GM18909 (cell line): ENCODE measurements around the gene LZTR1.

Experiments
- ATAC-seq: cut with Tn5 transposase; IDR thresholded peaks from one replicate; pipeline ENCODE4 v1.9.1; 2021; ENCODE audit warnings: mild to moderate bottlenecking; ENCODE audit not compliant: unreplicated experiment, poor library complexity

LZTR1 gene

DNA sequence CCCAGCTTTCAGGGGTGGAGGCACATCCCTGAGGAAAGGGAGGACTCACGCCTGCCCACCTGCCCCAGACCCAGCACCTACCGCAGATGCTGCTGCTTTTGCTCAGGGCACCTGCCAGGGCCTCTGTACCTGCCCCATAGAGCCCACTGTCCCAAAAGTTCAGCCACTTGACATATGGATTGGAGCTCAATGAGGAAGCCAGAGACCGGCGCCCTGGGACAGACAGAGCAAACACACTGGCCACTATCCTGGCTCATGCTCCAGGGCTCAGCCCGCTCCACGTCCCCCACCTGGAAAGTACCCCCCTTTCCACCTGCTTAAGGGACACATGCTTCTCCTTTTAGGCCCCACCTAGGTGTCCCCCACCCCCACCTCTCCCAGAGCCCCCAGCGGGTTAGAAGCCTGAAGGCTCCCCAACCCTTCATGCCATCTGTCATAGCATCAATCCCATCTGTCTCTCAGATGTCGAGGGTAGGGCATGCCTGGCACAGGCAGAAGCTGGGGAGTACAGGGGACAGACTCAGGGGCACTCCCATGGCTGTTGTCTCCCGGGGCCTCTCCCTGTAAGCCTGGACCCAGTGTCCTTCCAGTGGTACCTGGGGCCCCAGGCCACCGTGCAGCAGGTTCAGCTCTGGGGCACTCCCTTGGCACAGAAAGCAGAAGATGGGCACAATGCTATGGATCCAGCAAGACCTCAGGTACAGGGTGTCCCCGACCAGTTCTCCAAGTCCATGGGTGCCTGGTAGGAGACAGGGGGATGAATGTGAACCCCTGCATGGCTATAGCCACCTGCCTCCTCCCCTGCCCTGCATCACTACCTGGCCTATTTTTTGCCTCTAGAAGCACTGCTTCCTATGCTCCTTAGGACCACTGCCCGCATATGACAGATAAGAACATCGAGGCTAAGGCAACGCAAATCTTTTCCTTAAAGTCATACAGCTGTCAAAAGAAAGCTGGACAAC lies 30.6 kb downstream of the LZTR1 start:
- ATAC-seq: no peak

DNA sequence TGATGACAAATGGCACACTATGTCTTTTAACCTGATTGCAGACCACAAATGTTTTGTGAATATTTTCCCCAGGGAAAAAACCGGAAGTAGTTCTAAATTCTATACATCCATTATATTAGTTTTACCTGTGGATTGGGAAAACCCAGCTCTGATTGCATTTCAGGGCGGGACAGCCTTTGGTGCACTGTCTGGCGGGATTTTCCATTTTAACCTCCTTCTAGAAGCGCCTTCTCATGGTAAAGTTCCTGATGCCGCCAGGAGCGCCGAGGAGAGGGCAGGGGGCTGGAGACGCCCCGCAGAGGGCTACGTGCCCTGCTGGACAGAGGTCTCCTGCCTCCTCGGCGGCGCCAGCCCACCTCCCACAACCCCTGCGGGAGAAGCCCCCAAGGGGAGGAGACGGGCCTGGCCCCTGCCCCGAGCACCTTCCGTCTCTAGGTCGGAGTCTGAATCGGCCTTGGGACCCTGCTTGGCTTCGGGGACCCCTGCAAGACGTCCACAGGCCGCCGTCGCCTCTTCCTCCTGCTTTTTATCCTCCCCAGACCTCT lies 31.6 kb downstream of the LZTR1 start:
- peak; percentile 12 for ATAC-seq

DNA sequence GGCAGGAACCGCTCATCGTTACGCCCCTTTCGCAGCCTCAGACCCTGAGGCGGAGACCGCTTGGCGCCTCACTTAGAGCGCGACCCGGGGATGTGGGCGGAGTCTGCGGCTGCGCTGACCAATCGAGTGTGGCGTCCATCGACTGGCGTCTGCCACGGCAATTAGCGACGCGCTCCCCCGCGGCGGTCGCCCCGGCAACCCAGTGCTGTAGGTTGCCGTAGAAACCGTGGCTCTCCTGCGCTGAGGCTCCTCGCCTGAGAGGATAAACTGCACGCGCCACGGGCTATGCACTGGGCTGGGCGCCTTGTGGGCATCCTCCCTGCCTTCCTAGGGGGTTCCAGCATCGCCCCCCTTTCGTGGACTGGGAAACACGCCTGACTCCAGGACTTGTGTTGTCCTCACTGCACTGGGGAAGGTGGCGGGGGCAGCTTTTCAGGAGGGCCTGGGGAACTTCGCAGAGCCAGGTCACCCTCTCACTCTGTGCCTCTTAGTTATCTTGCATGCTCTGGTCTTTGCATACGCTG lies 32.2 kb downstream of the LZTR1 start:
- peak; percentile 88 for ATAC-seq

DNA sequence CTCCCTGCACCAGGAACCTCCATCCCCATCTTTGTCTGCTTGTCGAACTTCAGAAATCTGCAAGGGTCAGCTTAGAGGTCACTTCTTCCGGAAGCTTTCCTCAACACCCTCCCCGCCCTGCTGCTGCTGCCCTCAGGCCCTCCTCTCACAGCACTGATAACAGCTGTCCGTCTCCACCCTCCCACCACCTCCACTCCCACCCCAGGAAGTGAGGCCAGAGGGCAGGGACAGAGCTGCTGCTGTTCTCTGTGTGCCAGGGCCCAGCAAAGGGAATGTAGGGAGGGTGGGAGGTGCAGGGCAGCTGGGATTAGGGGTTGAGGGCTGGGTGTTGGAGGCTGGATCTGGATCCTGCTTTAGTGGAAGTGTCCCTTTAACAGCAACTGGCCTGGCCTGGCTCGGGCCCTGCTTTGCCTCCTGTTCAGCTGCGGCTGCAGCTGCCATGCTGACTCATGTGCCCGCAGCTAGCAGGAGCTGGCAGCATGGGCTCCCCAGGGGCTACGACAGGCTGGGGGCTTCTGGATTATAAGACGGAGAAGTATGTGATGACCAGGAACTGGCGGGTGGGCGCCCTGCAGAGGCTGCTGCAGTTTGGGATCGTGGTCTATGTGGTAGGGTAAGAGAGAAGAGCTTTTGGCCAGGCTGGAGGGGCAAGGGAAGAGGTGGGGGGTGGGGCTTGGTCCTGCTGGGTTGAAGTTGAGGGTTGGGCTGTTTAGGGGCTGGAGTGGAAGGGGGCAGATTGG lies 32.8 kb downstream of the LZTR1 start, which contains the start of gene P2RX6:
TSS of gene P2RX6 (plus strand) at position 440 of the 740 bp plus-strand sequence. CDS start at position 450, 10 bp downstream.
- no peak for ATAC-seq

DNA sequence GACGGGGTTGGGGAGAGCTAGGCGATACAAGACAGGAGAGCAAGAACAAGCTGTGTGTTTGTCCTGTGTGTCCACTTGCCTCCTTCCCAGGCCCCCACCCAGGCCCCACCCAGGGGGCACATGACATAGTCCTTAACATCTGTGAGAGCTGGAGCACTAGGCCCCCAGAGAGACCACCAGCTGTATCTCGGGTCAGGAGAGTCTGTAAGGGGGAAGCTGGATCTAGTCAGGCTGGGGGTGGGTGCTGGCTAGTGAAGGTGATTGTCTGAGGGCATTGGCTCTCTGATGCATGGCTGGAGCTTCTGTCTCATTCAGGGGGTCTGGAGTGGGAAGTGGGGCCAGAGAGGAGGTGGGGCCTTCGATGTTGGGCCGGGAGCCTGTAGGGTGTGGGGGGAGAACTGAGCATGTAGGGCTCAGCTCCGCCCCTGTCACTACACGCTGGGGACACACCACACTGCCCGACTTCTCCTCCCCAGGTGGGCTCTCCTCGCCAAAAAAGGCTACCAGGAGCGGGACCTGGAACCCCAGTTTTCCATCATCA lies 33.4 kb downstream of the LZTR1 start:
- no peak for ATAC-seq

DNA sequence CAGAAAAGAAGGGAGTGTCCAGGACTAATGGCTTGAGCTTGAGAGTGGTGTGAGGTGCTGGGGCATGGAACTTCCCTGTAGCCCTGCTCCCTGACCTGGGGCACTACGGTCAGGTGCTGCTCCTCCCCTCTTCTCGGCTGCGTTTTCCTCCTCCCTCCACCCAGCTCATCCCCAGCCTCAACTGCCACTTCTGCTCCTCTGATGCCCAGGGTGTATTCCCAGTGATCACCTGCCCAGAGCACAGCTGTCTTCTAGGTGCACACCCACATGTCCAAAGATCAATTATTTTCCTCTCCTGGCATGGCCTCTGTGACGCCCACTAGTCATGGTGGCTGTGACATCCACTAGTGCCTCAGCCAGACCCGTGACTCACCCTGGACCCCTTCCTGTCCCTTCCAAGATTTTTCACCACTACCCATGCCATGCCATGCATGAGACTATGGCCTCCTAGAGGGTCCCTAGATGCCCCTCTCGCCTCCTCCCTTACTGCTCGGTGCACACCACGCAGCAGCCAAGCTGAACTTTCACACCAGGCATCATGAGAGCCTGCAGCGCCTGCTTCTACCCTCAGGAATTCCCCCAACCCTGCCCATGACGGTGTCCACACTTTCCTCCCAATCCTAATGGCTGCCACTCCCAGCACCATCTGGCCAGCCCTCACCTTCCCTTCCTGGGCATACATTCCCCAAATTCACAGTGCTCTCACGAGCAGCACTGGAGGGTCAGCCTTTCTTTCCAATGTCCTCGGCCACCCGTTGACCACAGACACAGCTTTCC lies 34.7 kb downstream of the LZTR1 start:
- ATAC-seq: no peak

DNA sequence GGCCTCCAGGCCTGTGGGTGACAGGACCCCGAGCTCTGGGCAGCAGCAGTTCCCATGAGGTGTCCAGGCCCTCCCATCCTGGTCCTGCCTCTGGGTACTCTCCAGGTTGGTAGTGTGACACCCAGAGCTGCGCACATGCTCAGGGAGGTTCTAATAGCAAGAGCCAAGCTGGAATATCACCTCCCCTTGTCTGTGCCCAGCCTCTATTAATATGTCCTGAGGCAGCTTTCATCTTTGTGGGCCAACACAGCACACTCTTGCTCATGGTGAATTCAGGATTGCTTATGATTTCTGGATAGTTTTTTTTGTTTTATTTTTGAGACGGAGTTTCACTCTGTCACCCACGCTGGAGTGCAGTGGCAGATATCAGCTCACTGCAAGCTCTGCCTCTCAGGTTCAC lies 36.2 kb downstream of the LZTR1 start:
- no peak for ATAC-seq

DNA sequence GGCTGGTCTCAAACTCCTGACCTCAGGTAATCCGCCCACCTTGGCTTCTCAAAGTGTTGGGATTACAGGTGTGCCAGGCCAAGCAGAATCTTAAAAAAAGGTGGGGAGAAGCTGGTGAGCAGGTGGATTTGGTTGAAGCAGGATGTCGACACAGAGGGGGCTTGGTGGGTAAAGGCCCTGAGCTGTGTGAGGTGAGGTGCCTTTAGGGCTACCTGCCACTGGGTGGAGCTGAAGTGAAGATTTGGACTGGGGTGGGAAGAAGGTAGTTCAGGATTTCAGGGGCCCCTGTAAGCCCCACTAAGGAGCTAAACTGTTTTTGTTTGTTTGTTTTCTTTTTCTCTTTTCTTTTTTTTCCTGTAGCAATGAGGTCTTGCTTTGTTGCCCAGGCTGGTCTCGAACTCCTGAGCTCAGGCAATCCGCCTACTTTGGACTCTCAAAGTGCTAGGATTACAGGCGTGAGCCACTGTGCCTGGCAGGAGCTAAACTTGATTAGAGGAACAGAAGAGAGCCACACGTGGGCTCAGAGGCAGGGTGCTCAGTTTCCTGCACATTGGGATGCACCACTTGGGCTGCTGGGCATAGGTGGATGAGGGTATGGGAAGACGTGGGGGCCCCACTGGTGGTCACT lies 38.8 kb downstream of the LZTR1 start:
- no peak for ATAC-seq

DNA sequence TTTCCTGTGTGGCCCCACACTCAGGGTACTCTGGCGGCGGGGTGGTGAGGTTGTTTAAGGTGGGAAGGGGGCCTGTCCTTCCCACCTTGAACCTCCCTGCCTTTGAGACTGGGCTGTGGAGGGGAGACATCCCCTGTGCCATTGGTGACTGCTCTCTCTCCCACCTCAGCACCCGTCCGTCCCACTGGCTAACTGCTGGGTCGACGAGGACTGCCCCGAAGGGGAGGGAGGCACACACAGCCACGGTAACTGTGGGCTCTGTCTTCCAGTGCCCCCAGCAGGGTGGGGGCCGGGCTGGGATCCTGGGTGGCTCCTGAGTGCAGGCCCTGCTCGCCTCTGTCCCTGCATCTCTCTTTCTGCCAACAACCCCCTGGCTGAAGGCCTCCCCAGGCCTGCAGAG lies 40.4 kb downstream of the LZTR1 start:
- no peak for ATAC-seq

DNA sequence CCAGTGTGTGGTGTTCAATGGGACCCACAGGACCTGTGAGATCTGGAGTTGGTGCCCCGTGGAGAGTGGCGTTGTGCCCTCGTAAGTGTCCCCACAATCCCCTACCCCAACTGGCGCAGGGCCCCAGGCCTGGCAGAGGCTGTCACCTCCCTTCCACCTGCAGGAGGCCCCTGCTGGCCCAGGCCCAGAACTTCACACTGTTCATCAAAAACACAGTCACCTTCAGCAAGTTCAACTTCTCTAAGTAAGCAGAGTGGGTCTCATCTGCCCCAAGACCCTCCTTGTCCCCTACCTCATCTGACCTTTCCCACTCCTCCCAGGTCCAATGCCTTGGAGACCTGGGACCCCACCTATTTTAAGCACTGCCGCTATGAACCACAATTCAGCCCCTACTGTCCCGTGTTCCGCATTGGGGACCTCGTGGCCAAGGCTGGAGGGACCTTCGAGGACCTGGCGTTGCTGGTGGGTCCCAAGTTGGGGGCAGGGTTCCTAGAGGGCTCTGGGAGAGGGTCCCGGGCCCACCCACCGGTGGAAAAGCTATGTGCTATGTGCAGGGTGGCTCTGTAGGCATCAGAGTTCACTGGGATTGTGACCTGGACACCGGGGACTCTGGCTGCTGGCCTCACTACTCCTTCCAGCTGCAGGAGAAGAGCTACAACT lies 41.0 kb downstream of the LZTR1 start:
- ATAC-seq: no peak

DNA sequence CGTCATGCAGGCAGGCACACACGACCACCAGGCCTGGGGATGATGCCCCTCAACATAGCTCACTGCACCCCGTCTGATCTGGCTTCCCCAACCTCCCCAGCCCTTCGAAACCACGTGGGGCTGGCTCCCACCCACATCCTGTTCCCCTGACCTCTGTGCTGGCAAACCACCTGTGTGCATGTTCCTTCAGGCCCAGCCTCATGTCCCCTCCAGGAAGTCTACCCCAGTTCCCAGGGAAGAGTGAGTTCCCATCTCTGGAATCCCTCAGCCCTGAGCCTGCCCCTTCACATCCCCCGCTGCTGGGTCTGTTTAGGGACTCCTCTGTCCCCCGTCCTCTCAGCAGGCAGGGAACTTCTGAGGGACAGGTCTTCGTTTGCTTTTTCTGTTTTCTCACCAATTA lies 43.2 kb downstream of the LZTR1 start:
- no peak for ATAC-seq

DNA sequence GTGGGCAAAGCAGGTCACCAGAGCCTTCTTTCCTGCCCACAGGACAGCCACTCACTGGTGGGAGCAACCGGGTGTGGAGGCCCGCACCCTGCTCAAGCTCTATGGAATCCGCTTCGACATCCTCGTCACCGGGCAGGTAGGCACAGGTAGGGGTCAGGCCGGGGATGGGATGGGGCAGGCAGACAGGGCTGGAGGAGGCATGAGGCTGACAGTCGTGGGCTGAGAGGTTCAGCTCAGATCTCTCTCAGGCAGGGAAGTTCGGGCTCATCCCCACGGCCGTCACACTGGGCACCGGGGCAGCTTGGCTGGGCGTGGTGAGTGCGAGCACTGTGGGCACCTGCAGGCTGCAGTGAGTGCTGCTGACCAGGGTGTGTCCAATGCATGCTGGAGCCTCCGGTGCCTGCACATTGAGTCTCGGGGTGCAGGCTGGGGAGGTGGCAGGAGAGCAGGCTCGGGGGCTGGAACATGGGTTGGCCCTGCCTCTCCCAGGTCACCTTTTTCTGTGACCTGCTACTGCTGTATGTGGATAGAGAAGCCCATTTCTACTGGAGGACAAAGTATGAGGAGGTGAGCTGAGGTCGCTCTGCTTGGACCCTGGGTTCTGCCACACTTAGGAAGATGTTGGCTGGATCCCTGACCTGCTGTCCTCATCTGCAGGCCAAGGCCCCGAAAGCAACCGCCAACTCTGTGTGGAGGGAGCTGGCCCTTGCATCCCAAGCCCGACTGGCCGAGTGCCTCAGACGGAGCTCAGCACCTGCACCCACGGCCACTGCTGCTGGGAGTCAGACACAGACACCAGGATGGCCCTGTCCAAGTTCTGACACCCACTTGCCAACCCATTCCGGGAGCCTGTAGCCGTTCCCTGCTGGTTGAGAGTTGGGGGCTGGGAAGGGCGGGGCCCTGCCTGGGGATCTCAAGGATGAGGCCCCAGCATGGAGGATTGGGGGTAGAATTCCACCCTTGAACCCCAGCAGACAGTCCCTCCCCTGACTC lies 44.0 kb downstream of the LZTR1 start:
- ATAC-seq: no peak

DNA sequence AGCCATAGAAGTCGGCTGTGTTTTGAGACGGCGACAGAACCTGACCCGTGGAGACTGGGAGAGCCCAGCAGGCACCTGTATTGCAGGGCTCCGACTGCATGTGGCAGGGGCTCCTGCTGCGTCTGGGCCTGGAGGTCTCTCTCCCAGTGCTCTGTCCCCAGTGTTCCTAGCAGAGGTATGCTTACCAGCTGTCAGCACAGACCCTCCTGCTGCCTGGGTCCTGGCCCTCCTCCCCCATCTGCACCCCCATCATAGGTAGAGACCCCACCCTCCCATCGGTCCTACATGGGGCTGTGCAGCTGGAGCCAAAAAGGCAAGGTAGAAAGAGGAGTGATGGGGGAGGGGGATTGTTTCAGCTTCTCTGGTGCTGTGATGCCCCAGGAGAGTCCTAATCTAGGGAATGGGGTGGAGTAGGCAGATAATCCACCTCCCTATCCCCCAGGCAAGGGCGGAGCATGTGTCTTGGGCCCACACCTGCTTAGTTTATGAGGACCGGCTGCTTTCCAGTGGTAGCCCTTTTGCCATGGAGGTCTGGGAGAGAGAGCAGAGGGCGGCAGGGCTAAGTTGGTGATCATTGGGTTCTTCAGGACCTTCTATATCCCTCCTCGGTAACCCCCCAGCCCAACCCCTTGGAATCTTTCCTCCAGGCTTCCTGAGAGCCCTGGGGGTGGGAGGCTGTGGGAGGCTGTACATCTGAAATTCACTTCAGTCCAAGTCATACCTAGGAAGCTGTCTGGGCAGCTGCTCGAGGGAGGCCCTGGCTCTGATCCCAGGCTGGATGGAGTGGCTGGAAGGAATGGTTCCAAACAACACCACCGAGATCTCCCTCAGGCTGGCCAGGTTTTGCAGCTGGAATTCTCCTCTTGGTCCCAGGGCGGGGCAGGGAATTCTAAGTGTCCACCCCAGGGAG lies 44.9 kb downstream of the LZTR1 start:
- no peak for ATAC-seq

DNA sequence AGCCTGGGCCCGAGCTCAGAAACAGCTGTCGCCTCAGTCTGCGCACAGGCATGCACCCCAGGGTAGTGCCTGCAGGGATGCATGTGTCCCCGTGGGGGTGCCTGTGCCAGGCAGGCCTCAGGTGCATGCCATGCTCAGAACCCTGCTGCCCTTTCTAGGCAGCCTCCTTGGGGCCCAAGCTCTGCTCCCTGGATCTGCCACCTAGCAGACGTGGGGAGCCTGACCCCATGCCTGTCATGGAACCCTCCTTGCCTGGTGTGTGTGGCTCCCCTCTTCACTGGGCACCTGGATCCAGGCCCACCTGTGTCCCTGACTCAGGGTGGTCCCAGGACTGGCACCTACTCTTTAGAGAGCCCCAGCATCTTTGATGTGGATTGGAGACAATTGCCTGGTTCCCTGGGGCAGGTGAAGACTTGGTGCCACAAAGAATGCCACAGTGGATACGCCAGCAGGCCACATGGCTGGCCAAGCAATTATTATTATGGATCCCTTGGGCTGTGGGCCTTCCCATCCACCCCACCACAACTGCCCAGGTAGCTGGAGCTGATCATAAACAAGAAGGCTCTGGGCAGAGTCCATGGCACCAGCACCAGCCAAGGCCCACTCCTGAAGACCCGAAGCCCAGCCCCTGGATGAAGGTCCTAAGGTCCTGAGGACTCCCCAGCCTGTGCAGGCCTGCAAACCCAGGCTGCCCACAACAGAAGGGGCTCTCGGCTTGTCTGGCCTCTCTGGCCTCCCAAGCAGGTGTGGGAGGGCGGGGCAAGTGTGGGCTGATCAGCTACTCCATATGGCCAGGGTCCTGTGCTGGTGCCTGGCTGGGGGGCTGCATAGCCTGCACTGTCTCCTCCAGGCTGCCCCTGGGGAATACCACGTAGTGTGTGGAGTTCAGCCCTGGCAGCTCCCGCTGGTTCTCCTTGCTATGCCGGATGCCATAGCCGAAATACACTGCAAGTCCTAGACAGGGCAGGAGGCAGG lies 46.5 kb downstream of the LZTR1 start:
- no peak for ATAC-seq

DNA sequence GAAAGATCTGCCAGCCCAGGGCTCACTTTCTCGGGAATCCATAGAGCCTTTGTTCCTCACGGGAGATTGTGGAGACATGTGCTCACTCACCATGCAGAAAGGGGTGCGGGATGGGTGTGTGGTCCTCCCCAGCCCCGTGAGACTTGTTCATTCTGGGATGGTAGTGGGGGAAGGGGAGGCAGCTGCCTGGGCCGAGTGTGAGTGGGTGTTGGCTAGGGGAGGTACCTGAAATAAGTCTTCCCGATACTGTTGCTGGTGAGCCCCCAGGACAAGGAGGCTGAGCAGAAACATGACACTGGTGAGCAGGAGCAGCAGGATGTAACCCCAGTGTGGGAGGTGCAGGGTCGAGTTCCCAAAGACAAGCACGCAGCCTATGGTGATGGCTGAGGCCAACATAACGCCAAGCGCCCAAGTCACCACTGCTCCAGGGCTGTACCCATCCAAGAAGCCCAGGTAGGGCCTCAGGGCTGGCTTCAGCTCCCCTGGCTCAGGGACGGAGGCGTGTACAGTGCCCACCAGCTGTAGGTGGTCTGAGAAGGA lies 47.5 kb downstream of the LZTR1 start:
- ATAC-seq: no peak
